HG02973 (cell line): ENCODE data around the gene USP37.

Source experiments
- ATAC-seq: cut with Tn5 transposase; IDR thresholded peaks from one replicate; pipeline ENCODE4 v1.9.1; 2021; ENCODE audit warnings: moderate library complexity; ENCODE audit not compliant: unreplicated experiment

USP37 gene, protein sequence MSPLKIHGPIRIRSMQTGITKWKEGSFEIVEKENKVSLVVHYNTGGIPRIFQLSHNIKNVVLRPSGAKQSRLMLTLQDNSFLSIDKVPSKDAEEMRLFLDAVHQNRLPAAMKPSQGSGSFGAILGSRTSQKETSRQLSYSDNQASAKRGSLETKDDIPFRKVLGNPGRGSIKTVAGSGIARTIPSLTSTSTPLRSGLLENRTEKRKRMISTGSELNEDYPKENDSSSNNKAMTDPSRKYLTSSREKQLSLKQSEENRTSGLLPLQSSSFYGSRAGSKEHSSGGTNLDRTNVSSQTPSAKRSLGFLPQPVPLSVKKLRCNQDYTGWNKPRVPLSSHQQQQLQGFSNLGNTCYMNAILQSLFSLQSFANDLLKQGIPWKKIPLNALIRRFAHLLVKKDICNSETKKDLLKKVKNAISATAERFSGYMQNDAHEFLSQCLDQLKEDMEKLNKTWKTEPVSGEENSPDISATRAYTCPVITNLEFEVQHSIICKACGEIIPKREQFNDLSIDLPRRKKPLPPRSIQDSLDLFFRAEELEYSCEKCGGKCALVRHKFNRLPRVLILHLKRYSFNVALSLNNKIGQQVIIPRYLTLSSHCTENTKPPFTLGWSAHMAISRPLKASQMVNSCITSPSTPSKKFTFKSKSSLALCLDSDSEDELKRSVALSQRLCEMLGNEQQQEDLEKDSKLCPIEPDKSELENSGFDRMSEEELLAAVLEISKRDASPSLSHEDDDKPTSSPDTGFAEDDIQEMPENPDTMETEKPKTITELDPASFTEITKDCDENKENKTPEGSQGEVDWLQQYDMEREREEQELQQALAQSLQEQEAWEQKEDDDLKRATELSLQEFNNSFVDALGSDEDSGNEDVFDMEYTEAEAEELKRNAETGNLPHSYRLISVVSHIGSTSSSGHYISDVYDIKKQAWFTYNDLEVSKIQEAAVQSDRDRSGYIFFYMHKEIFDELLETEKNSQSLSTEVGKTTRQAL

DNA sequence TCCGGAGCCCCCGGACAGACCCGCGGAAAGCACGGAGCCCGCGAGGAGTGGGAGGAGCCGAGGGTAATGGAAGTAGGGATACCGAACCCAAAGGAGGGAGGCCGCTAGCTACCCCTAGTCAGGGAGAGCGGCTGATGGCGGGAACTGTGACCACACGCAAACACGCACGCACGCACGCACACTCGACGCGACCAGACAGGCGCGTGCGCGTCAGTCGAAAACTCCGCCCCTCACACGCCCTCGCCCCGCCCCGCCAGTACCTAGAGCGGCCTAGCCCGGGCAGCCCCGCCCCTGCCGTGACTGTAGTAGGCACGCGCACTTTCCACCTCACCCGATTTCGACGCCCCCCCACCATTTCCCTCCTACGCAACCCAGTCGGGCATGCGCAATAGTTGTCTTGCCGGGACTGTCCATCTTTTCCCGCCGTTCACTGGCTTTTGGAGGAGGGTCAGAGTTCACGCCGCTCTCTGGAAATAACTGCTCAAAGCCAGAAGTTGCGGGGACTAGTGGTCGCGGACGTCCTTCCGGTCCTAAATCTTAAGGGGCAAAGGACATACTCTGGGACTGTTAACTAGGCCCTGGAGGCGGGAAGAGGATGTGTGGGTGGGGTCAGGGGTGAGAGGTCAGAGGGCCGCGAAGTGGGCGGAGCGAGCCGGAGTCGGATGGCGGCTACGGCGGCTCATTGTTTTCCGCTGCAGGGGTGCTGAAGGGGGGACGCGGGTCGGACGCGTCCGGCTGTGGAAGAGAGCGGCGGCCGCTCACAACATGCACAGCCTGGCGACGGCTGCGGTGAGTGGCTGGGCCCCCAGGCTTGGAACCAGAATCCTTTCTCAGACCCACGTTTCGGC lies at the start of gene USP37, which contains the start of gene CNOT9:
TSS of gene USP37 (minus strand) at position 162 of the 848 bp plus-strand sequence. CDS start 9,698 bp downstream, outside the sequence.
TSS of gene CNOT9 (plus strand) at position 650 of the 848 bp plus-strand sequence. CDS start at position 766, 116 bp downstream.
- ATAC-seq = peak; percentile 65

DNA sequence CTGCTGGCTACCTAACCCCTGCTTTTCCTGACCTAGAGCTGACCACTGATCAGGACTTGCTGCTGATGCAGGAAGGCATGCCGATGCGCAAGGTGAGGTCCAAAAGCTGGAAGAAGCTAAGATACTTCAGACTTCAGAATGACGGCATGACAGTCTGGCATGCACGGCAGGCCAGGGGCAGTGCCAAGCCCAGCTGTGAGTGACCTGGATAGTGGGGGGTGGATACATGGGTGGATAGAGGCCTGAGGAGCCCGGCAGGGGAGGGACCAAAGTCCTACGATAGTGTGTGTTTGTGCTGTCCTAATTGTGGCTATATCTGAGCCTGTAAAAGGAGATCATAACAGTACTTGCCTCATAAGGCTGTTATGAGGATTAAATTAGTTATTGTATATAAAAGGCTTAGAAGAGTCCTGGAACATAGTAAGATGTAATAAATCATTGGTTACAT lies 47.7 kb upstream of the USP37 start:
- ATAC-seq = no peak

DNA sequence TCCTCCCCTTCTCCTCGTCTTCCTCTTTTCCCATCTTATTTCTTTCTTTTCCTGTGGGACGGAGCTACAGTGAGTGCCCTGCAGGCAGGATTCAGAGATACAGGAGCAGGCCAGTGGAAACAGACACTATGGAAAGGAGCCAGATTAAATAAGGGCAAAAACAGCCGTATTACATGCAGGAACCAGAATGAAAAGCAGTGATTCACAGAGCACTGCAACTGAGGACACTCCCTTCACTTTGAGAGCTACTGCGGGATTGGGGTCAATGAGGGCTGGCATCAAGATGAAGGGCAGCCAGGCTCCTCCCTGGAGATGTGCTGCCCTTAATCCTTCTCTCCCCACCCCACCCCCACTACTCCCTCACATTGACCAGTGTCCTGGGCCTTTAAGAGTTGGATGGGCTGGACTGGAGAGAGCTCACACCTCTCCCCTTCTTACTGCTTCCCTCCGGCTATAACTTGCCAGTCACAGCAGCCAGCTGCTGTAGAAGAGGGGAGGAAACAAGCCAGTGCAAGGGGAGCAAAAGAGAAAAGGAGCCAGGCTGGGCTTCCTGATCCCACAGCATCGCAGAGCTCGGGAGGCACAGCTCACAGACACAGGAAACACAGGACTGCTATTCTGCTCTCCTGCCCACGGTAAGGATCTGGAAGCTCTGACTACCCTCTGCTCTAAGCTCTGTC lies 39.4 kb upstream of the USP37 start, which contains the start of gene PLCD4:
TSS of gene PLCD4 (plus strand) at position 464 of the 680 bp plus-strand sequence. CDS start 7,841 bp downstream, outside the sequence.
- ATAC-seq = no peak

DNA sequence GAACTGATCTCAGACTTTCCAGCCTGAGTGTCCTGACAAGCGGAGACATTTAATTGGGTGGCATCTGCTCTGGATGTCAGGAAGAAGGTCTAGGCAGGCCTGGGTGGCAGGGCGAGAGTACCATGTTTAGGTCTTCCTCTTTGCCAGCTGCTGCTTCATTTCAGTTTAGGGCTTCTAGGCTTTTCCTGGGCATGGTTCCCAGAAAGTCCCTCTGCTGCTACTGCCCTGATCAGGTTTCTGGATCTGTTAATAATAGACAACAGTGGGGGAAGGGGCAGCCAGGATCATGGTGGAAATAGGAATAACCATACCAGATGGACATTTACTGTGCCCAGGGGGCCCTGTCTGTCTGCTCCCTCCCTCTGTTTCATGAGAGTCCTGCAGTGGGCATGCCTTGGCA lies 37.3 kb upstream of the USP37 start:
- ATAC-seq = no peak

DNA sequence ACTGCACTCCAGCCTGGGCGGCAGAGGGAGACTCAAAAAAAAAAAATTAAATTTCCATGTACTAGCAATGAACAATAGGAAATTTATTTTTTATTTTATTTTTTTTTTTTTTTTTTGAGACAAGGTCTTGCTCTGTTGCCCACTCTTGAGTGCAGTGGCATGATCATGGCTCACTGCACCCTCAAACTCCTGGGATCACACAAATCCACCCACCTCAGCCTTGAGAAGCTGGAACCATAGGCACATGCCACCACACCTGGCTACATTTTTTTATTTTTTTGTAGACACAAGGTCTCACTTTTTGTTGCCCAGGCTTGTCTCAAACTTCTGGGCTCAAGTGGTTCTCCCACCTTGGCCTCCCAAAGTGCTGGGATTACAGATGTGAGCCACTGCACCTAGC lies 17.4 kb upstream of the USP37 start:
- ATAC-seq = no peak

DNA sequence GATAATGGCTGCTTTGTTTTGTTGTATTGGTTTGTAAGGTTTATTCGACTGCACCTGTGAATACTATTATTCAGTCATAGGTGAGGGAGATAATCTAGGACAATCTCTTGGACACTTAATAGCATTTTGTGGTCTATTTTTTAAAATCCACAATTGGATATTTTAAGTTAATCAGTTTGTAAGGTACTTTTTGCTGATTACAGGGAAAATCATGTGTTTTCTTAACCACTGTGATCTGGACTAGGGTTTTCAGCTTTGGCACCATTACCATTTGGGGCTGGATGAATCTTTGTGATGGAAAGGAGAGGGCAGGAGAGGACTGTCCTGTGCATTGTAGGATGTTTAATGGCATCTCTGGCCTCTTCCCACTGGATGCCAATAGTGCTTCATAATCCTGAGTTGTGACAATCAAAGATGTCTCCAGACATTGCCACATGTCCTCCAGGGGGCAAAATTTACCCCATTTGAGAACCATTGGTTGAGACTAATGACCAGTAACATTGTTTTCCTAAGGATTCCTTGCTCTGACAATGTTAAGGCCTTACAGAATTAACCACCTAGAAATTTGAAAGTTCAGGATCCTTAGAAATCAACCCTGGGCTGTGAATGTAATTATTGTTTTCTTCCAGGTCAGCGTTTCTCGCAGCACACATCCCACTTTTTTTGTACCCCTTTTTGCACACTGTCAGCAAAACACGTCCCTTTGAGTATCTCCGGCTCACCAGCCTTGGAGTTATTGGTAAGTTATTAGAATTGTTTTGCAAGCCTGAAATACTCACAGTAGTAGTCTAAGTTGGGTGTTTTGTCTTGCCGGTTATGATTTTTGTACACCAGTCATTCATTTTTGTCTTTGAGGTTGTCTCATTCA lies 16.1 kb upstream of the USP37 start:
- ATAC-seq = no peak

DNA sequence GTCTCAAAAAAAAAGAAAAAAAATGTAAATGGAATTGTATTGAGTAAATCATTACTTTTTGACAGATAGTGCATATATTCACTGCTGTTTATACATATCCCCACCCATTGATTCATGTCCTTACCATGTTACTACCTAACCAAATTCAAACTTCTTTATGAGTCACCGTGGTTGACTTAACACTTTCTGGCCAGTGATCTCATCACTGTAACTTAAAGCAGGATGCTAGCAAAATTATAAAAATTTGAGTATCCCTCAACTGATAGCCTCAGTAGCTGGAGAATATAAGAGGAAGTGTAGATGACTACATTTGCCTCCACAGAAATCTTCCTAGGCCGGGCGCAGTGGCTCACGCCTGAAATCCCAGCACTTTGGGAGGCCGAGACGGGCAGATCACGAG lies 13.9 kb upstream of the USP37 start:
- ATAC-seq = no peak

DNA sequence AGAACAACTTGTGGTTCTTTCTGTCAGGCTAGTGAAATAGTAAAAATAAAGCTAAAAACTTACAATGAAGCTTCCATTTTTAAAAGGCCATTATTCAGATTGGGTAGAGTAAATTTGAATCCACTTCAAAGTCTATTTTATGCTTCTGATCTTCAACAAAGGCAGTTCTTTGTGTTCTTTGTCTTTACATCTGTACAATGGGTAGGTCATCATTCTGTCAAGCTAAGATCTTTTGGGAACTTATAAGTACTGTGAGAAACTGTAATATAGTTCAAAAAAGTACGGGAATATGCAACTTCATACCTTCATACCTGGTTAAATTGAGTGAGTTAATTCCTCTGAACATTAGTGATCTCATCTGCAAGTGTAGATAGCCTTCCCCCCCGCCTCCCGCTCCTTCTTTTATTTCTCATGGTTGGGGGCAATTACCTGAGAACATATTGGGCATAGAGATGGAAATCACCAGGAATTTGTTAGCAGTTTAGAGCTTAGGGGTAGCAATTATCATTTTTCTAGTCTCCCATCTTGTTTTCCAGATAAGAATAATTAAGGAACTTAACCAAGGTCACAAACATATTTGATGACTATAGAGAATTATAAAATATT lies 10.2 kb upstream of the USP37 start:
- ATAC-seq = no peak

DNA sequence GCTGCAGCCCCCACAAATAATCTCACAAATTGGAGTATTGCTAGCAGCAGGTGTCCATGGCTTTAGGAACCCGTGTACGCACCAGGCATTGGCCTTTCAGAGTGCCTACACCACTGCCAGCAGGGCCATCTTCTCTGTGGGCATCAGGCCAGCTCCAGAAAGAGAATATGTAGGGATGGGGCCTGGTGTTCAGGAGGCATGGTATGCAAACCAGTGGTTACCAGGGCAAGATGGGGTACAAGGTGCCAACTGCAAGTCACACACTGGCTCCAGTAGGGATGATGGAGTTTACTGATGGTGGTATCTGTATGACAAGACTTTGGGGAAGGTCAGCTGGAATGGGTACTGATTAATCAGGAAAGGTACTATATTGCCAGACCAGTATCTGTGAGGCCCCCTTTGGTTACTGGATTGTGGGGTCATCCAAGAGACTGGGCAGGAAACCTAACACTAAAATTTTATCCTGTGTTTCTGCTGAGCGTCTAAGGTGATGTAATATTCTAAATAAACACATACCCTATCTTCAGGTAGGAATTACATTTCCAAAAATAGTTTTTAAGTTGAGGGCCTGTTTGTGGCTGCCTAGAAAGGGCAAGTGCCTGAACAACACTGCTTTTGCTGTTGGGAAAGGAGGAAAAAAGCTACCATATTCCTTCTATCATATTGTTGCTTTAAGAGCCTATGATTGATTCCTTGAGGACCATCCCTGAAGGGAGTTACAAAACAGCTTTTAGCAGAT lies 9.5 kb upstream of the USP37 start:
- no peak for ATAC-seq

DNA sequence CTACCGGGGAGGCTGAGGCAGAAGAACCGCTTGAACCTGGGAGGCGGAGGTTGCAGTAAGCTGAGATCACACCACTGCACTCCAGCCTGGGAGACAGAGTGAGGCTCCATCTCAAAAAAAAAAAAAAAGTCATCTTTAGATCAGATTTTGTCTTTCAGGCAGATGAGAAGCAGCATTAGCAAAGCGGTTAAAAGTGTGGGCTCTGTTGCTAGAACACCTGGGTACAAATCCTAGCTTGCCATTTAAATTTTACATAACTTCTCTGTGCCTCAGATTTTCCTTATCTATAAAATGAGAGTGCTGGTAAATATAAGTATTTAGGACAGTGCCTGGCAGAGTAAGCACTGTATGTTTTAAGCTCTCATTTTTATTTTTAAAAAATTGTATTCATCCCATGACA lies 8.7 kb upstream of the USP37 start:
- no peak for ATAC-seq

DNA sequence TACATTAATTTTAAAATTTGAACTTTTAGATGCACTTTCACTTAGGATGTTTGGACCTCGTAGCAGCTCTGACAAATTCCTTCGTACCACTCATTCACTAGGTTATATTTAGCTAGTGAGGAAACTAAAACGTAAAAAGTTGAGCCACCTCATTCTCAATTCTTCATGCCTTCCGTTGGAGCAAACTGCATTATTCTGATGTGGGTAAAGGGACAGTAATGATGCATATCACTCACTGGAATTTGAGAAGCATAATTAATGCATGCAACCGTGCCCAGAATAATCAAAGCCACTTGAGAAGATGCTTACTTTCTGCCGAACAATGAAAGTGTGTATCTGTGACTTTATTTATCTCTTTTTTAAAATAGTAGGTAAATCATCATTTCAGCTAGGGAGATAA lies 2.7 kb upstream of the USP37 start:
- no peak for ATAC-seq

DNA sequence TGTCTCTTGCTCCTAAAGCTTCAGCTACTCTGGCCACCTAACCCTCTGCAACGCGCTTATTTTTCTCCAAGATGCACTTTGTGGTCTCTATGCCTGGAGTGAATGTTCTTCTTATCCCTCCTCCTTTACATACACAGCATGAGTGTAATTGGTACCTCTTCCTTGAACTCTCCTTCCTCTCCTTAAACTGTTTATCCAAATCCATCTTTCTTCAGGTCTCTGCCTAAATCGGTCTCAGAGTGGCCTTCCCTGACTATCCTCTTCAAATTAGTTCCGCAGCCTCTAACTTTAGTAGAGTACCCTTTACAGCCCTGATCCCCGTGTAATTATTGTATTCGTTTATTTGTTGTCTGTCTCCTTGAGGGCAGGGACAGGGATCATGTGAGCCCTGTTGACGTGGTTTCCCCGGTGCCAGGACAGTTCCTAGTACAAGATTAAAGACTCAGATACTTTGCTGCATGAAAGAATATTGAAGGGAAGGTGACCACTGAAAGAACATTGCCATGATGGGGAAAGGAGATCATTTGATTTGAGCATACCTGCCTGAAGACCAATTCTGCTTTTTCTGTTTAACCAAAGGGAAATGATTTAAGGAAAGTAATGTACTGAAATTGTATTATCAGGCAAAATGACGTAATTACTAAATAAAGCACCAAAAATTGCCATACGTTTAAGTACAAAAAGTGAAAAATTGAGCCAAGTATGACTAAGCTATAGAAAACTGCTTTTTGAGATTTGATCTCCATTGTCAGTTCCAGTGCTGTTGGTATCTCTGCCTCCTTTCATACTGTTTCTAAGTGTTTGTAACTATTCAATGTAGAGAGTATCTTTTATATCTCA lies 1.7 kb upstream of the USP37 start:
- ATAC-seq = no peak

DNA sequence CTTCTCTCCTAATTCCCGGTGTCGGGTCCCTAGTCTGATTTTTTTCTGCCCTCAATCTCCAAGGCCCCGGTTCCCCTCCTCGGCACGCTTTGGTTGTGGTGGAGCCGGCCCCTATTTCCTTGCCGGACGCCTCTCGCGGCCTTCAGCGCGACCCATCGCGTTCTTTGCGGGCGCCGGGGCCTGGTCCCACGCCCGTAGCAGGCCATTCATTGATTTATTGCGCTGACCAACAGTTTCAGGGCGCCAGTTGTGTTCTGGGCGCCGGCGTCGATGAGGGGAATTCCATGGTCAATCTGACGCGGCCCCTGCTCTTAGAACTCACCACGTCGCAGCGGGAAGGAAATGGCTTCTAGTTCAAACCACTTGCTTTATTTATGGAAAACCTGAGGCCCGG lies 884 bp upstream of the USP37 start:
- peak; percentile 34 for ATAC-seq

DNA sequence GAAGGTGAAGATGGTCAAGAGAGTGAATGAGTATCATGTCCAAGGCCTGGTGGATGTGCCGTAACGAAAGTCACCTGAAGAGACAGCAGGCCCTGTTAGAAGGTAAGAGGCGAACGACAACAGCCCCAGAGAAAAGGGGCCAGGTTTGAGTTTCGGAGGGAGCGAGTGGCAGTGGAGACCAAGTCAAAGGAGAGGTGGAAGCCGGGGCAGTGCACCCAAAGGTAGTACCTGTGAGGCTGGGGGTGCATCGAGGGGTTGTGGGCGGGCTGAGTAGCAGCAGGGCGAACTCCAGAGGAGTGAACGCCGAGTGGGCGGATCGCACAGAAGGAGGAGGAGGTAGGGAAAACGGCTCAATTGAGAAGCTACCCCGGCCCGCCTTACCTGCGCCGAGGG lies 358 bp downstream of the USP37 start:
- ATAC-seq = peak; percentile 37

DNA sequence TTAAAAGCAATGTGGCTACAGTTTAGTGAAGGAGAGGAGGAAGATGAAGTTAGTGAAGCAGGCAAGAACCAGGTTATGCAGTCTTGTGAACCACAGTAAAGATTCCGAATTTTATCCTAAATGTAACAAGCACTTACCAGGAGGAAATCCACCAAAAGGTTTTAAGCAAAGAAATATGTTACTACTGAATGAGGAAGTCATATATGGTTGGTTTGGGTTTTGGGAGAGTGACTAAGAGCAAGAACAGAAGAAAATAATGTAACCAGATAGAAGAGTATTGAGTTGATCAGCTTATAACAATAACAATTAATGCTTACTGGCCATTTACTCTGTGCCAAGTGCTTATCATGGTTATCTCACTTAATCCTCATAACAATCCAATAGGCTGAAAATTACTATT lies 1.9 kb downstream of the USP37 start:
- ATAC-seq = no peak

DNA sequence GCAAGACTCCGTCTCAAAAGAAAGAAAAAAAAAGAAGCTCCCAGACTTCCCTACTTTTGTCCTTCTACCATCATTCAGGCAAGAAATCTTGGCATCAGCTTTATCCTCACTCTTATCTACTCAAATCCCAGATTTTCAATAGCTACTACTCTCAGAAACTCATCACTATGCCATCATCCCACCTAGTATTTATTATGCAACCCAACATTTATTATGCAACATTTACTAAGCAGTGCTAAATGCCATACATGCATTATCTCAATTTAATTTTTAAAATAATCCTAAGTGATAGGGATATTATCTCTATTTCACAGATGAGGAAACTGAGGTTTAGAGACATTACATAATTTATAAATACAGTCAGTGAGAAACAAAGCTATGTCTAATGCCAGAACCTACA lies 4.1 kb downstream of the USP37 start:
- ATAC-seq = no peak

DNA sequence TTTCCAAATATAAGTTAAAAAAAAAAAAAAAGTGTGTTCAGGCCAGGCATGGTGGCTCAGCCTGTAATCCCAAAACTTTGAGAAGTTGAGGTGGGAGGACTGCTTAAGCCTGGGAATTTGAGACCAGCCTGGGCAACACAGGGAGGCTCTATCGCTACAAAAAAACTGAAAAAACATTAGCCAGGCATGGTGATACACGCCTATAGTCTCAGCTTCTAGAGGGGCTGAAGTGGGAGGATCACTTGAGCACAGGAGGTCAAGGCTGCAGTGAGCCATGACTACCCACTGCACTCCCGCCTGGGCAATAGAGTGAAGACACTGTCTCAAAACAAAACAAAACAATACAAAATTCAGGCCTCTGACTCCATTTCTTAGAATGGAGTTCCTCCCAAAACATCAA lies 9.2 kb downstream of the USP37 start:
- ATAC-seq = no peak
